Activated T-cell treated with anti-CD3 and anti-CD28 coated beads, Interleukin-2, amount 50 U/mL, for 1 hour (primary cell): Measurements from ENCODE around the gene CRY1.
A peak's percentile ranks its signal among the peaks of the same experiment; 100 is the strongest.
"Not testable (repeated sequence)": the region's sequence is repeated elsewhere in the genome, so short reads cannot be mapped to it uniquely, and the experiment has no call there.

Experiments
- DNase-seq: peaks from one replicate; pipeline ENCODE4 v3.0.0-alpha.2; 2020

CRY1 gene

DNA sequence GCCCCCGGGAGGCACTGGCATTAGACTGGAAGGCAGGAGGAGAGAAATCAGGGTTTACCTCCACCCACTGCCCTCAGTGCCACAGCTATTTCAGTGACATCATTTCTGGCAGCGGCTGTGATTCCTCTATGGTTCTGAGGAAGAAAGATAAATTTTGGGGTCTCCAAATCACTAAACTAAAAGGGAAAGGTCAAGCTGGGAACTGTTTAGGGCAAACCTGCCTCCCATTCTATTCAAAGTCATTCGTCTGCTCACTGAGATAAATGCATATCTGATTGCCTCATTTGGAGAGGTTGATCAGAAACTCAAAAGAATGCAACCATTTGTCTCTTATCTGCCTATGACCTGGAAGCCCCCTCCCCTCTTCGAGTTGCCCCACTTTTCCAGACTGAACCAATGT lies 14.0 kb upstream of the CRY1 start:
- DNase-seq = no peak

DNA sequence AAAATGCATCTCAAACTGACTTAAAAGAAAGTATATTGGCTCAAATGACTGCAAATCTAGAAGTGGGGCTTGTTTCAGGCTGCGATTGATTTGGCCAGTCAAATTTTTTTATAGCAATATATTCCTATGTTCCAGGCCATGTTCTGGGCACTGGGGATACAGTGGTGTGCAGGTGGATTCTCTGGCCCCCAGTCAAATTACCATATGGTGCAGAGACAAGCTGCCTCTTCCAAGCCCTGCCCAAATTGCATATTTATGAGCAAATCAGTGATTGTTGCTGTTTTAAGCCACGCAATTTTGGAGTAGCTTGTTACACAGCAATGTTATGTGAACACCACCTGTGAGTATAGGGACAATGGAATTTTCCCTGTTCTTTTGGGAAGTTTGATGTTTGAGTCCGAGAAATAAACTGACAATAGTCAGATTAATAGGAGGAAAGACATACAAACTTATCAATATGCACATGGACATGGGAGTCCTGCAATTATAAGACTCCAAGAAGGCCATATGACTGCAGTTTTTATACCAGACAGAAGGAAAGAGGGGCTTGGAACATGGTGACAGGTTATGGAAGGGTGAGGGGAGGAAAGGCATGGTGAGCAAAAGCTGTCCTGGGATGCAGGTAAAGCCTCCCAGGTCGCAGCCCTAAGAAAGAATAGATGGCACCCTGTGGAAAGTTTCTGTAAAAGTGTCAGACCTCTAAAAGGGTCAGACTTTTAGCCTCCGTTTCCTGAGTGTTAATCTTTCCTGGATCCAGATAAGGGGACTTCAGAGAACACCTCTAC lies 13.1 kb upstream of the CRY1 start:
- DNase-seq = no peak

DNA sequence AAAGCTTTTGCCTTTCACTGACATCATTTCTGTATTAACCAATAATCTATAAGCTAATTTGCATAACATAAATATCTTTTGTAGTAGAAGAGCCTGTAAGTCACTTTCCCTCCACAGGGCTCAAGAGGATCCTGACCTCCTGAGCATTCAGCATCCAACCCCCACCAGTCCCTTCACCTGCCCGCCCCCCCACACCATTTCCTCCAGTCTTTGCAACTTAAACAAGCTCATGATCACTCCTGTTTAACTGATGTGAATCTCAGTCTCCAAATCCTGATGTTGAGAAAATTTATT lies 12.0 kb upstream of the CRY1 start:
- no peak for DNase-seq

DNA sequence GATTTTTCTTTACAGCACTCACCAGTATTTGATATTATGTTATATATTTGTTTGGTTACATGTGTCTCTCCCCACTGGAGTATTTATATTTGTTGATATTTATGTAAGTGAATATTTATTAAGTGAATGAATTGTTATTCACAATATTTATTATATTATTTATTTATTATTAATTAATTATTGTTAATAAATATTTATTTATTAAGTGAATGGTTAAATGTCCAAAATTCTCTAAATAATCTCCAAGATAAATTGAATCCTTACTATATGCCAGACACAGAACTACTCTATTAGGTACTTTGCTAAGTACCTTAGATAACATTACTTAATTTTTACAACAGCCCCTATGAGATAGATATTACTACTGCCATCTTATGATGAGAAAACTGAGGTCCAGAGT lies 10.2 kb upstream of the CRY1 start:
- DNase-seq = no peak

DNA sequence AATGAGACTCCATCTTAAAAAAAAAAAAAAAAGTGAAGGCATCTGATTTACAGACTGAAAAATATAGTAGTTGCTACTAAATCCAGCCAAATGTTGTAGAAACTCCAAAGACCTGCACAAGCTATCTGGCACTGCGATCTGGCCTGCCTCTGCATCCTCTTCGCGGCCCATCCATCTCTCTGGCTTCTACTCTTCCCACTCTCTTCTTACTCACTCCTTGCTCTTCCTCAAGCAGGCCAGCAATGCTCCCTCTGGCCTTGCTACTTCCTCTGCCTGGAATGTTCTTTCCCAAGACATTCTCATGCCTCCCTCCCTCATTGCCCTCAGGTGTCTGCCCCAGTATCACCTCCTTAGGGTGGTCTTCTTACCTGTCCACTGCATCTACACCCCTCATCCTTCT lies 9.7 kb upstream of the CRY1 start:
- DNase-seq = no peak

DNA sequence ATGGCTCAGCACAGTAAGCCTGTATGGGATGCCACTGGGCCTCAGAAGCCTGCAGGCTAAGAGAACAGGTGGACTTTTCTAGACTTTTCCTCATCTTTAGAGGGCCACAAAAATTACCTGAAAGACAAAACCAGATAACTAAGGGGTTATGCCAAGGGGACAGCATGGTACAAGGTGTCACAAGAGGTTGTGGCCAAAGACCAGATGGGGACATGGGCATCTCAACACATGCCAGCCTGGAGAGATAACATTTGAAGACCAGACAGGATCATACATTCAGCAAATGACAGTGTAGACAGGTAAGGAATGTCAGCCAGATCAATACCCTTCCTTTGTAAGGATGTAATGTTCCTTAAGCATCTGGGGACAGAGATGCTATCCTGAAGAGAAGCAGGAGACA lies 8.9 kb upstream of the CRY1 start:
- DNase-seq = no peak

DNA sequence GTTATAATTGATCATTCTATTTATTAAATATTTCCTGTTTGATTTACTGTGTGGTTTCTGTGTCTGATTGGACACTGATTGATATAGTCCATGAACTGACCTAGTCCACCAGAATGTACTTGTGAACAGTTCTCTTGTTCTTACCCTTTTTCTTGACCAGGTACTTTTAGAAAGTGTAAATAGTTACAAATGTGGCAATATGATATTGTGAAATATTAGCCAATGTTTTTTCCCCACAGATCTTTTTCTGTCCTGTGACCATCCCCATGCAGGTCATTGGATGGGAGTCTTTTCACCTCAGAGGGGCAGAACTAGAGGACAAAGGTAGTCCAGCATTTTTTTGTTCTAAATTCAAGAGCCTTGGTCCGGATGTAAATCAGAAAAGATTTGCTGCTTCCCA lies 8.3 kb upstream of the CRY1 start:
- no peak for DNase-seq

DNA sequence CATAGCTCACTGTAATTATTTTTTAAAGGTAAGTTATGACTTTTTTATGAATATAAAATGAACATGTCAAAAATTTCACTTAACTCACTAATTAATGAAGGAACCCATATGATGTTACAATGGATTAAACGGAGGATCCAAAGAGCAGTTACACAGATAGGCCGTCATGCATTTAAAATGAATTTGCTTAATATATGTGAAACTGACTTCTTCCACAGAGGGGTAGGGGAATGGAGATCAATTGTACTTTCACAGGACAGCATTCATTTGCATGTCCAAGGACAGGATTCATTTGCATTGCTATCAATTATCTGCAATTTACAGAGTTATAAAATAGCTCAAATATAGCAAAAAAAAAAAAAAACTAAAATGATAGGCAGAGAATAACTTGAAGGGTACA lies 6.6 kb upstream of the CRY1 start:
- no peak for DNase-seq

DNA sequence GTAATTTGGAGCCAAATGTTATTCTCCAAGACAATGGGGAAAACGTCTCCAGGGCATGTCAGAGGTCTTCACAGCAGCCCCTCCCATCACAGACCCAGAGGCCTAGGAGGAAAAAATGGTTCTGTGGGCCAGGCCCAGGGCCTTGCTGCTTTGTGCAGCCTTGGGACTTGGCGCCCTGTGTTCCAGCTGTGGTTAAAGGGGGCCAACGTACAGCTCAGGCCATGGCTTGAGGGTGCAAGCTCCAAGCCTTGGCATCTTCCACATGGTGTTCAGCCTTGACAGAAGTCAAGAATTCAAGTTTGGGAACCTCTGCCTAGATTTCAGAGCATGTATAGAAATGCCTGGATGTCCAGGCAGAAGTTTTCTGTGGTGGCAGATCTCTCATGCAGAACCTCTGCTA lies 3.2 kb upstream of the CRY1 start:
- DNase-seq = no peak

DNA sequence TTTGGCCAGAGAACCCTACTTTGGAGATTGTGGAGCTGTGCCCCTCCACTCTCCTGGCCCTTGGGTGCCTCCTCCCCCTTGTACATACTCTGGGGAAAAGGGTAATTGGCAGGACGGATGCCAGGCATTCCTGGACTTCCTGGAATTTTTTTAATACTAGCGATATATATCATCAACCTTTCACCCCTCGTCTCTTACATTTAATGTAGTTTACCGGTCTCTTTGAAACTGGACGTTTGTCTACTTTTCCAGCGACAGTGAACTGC lies 767 bp upstream of the CRY1 start:
- DNase-seq = no peak

DNA sequence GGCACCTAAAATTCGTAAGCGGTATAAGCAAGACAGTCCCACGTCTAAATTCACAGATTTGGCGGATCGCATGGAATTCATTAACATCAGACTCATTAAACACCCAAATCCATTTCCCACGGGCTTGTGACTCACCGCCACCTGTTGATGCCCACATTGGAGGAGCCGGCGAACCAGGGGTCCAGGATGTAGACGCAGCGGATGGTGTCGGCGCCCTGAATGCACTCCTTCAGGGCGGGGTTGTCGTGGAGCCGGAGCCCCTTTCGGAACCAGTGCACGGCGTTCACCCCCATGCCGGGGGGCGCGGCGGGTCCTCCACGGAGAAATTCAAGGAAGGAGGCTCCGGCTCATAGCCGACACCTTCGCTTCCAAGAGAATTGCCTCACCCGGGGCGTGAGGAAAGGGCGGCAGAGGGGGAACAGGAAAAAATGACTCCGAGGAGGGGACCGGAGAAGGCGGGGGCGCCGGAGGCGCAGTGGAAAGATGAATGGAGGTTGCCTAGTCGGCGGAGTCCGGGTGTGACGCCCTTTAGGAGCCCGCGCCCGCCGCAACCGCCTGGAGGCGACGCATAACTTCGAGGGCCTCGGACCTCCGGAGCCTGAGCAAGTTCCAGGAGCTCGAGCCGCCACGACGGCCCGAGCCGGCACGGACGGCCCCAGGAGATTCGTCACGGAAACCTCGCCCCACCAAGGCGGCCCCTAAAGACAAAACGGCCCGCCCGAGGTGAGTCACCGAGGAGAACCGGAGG lies 506 bp downstream of the CRY1 start:
- DNase-seq = peak; percentile 92

DNA sequence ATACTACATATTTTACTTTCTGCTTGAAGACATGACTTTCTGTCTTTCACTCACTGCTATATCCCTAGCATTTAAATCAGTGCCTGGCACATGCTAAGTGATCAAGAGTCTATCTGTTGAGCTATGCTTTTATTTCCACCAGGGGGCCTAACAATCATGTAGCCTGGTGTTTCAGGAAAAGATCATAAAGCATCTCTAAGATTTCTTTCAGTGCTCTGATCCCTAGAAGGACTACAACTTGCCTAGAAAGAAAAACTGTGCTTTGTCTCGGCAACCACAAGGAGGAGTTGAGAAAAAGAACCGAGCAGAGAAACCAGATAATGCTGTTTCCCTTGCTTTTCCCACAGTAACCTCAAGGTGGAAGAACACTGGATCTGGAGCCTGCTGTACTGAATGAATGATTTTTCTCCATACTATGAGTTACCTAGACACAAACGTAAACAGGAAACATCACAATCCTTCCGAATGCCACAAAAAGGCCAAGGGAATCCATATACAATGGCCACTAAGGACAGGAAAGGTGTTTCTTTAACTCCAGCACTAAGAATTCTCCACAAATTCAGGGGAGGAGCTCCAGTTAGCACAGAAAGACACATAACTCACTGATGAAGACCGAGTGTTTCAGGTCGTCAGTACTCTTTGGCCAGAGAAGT lies 1.2 kb downstream of the CRY1 start:
- DNase-seq = no peak

DNA sequence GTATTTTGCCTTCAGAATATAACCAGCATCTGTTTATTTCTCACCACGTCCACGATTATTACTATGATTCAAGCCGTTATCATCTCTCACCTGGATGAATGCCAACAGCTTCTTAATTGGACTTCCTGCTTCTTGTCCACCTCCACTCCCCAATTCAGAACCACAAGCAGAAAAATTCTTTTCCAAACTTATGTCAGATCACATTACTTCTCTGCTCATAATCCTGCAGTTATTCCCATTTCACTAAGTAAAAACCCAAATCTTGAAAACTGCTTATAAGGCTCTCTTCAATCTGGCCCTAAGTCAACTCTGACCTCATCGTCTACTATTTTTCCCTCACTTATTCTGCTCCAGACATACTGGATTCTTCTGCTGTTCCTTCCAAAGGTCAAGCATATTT lies 2.0 kb downstream of the CRY1 start:
- DNase-seq = no peak

DNA sequence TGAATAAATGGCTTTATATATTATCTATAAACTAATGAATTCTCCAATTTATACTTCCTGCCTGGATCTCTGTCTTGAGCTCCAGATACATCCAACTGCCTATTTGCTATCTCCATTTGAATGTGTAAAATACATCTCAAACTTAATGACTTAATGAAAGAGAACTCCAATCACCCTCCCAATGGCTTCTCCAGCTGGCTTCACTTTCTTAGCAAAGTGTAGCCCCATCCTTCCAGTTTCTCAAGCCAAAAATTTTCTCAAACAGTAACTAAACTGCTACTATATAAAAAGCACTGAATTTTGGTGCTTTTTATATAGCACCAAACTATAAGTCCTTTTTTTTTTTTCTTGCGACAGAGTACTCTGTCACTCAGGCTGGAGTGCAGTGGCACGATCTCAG lies 2.6 kb downstream of the CRY1 start:
- DNase-seq = no peak

DNA sequence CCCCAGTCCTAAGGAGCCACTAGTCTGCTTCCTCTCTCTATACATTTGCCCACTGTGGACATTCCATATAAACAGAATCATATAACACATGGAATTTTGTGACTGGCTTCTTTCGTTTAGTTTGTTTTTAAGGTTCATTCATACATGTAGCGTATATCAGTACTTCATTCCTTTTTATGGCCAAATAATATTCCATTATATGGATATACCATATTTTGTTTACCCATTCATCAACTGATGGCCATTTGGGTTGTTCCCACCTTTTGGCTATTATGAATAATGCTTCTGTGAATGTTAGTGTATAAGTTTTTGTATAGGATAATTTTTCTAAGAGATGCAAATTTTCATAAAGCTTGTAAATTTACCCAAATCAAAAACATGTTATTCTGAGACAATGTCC lies 4.4 kb downstream of the CRY1 start:
- DNase-seq = no peak

DNA sequence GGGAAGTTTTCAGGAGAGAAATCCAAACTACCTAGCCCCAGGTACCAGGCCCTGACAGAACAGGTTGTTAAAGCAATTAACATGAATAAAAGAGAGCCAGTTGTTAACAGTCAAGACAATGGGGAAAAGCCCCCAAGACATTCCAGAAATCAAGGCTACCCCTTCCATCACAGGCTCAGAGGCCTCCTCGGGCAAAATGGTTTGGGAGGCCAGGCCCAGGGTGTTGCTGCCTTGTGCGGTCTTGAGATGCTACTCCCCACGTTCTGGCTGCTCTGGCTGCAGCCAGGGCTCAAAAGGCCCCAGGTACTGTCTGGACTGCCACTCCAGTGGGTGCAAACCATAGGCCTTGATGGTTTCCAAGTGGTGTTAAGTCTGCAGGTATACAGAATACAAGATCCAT lies 7.0 kb downstream of the CRY1 start:
- DNase-seq = no peak

DNA sequence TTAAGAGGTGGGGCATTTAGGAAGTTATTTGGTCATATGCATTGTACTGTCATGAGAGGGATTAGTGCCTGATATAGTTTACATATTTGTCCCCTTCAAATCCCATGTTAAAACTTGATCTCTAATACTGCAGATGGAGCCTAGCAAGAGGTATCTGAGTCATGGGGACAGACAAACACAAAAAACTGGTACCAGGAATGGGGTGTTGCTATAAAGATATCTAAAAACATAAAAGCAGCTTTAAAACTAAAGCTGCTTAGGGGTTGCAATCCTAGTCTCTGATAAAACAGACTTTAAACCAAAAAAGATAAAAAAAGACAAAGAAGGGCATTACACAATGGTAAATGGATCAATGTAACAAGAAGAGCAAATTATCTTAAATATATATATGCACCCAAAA lies 11.6 kb downstream of the CRY1 start:
- no peak for DNase-seq

DNA sequence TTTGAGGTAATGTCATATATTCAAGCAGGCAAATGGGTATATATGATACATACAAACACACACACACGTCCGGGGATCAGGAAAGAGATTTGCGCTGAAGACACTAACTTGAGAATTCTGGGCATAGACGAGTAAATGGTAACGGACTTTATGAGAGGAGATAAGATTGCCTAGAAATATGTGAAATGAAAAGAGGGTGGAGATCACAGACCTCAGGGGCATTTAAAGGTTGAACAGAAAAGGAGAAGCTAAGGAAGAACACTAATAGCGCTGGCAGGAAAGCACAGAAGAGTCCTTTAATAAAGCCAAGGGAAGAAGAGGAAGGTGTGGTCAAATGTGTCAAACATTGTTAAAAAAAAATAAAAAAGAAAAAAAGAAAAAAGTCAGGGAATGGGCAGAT lies 13.1 kb downstream of the CRY1 start:
- no peak for DNase-seq

DNA sequence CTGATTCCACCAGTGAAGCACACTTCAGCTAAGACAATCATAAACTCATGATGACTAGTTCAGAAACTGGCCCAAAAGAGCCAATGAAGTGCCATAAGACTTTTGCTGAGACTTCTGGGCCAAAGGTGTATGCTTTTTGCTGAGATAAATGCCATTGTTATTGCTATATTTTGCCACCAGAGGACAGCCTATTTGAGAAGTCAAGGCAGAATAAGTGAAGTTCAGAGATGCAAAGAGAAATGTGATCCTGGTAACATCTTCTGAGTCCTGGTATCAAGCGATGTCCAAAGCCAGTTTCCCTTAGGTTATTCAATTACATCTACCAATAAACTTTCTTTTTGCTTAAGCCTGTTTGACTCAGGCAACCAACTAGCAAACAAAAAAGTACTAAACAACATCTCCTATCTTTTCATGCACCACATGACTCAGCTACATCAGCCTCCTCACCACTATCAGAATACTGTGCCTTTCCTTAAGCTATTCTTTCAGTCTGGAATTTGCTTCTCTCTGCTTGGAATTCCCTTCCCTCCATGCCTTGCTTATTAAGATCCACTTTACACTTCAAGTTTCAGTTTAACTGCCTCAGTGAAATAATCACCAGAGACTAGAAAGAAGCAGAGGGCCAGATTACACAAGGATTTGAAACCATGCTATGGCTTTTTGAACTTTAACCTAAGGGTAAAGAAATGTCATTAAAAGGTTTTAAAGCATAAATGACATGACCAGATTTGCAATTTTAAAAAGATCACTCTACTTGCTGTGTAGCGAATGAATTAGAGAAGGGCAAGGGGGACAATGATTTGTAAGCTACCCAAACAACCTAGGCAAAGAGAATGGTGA lies 14.0 kb downstream of the CRY1 start:
- DNase-seq = no peak

DNA sequence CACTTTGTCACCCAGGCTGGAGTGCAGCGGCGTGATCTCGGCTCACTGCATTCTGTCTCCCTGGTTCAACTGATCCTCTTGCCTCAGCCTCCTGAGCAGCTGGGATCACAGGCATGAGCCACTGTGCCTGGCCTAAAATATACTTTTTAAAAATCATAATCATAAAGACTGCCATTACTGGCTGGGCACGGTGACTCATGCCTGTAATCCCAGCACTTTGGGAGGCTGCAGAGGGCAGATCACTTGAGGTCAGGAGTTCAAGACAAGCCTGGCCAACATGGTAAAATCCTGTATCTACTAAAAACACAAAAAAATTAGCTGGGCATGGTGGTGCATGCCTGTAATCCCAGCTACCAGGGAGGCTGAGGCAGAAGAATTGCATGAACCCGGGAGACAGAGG lies 20.1 kb downstream of the CRY1 start:
- DNase-seq = not testable (repeated sequence)

DNA sequence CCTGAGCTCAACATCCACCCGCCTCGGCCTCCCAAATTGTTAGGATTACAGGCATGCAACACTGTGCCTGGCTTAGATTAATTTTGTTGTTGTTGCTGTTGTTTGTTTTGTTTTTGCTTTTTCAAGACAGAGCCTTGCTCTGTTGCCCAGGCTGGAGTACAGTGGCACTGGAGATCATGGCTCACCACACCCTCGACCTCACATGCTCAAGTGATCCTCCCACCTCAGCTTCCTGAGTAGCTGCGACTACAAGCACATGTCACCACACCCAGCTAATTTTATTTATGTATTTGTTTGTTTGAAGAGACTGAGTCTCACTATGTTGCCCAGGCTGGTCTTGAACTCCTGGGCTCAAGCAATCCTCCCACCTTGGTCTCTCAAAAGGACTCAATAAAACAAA lies 26.7 kb downstream of the CRY1 start:
- DNase-seq = no peak

DNA sequence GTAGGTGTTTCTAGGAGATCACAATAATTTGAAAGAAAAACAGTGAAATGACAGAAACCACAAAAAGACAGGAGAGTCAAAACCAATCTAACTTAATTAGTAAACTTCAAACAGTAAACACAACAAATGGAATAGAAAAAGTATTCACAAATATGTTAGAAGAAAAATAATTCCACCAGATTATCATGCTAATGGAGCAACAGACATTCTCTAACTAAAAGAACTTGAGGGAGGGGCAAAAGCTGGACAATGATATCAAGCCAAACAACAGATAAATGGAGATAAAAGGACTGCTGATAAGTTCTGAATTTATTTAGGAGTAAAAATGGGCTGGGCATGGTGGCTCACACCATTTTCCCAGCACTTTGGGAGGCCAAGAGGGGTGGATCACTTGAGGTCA lies 28.7 kb downstream of the CRY1 start:
- DNase-seq = no peak

DNA sequence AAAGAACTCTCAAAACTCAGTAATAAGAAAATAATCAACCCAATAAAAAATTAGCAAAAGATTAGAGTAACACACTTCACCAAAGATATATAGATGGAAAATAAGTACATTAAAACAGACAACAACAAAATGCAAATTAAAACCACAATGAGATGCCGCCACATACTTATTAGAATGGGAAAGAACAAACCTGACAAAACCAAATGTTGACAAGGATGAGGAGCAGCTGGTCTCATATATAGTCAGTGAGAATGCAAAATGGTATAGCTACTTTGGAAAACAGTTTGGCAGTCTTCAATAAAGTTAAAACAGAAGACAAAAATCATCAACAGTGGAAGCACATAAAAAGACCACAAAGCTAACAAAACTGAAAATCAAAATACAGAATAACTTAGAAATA lies 29.1 kb downstream of the CRY1 start:
- no peak for DNase-seq

DNA sequence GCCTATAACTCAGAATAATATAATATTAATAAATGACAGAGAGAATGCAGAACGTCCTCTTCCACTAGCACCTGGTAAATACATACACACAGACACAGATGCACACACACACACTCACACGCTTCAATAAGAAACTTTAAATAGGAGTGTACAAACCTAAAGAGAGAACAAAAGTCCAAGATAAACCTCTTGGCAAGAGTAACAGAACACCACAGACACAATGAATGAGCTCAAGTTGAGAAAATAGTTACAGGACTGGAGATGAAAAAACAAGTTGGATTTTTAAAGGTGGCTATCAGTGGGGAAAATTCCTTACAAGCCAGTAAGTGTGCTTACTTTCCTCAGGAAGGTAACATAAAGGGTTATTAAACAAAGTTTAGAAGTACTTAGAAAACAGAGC lies 35.2 kb downstream of the CRY1 start:
- DNase-seq = no peak
